ENCODE results near the gene CCDC12.

Gene CCDC12

DNA sequence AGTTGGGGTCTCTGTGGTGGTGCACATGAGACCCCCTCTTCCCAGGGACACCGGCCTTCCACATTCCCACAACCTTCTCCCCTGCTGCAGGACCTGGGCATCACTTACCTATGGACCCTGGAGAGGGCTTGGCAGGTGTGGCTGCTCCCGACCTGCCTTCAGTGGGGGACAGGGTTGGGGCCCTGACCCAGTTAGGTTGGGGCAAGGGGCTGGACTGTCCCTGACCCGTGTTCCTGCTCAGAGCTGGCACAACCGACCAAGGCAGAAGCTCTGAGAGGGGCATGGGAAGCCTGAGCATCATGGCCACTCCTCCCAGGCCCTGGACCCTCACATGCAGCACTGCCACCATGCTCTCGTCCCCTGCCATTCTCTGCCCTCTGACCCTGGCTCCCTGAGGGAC, 9.0 kb upstream of the CCDC12 start:
- H3K27me3 ChIP-seq (ENCODE audit: control insufficient read depth, insufficient read depth, low read length): peaks cover 3% of the 10 kb centered on the region; the same call in 1 of the 2 replicates
- H3K27ac ChIP-seq (ENCODE audit: low read depth, low read length): no peak overlapping the region
- peaks cover 53% of the 10 kb centered on the region for H3K4me1 ChIP-seq (ENCODE audit: control insufficient read depth, insufficient read depth, low read length)
- H3K4me3 ChIP-seq (ENCODE audit: low read depth, low read length): no peak overlapping the region
- H3K9ac ChIP-seq (ENCODE audit: low read length): no peak overlapping the region
- H3K36me3 ChIP-seq (ENCODE audit: control insufficient read depth, insufficient read depth, low read length): peaks cover 13% of the 10 kb centered on the region; the same call in 1 of the 2 replicates
- no peaks in the 10 kb centered on the region for H3K9me3 ChIP-seq (ENCODE audit: control insufficient read depth, insufficient read depth, low read depth, low read length)

- peaks cover 54% of the 10 kb centered on the region for H3K4me1 ChIP-seq (ENCODE audit: control insufficient read depth, insufficient read depth, low read length)
- H3K27me3 ChIP-seq (ENCODE audit: control insufficient read depth, insufficient read depth, low read length): peaks cover 9% of the 10 kb centered on the region; the same call in 1 of the 2 replicates
- no peak overlapping the region for H3K4me3 ChIP-seq (ENCODE audit: low read depth, low read length)
- H3K36me3 ChIP-seq (ENCODE audit: control insufficient read depth, insufficient read depth, low read length): peaks cover 7% of the 10 kb centered on the region; the same call in 1 of the 2 replicates
- H3K27ac ChIP-seq (ENCODE audit: low read depth, low read length): no peak overlapping the region
- H3K9ac ChIP-seq (ENCODE audit: low read length): no peak overlapping the region
- no peaks in the 10 kb centered on the region for H3K9me3 ChIP-seq (ENCODE audit: control insufficient read depth, insufficient read depth, low read depth, low read length)
These were observed 8.3 kb upstream of the CCDC12 start for GRCh38 chr3:46984591-46985459.

- peaks cover 37% of the 10 kb centered on the region for H3K4me1 ChIP-seq (ENCODE audit: control insufficient read depth, insufficient read depth, low read length)
- H3K9me3 ChIP-seq (ENCODE audit: control insufficient read depth, insufficient read depth, low read depth, low read length): no peaks in the 10 kb centered on the region
- H3K9ac ChIP-seq (ENCODE audit: low read length): no peak overlapping the region
- H3K4me3 ChIP-seq (ENCODE audit: low read depth, low read length): no peak overlapping the region
- no peak overlapping the region for H3K27ac ChIP-seq (ENCODE audit: low read depth, low read length)
- no peaks in the 10 kb centered on the region for H3K36me3 ChIP-seq (ENCODE audit: control insufficient read depth, insufficient read depth, low read length)
- peaks cover 9% of the 10 kb centered on the region; the same call in 1 of the 2 replicates for H3K27me3 ChIP-seq (ENCODE audit: control insufficient read depth, insufficient read depth, low read length)
These were observed 6.0 kb upstream of the CCDC12 start for GRCh38 chr3:46982546-46982945.

- Histone ChIP-seq H3K27me3 (ENCODE audit: control insufficient read depth, insufficient read depth, low read length) (peaks cover 9% of the 10 kb centered on the region; the same call in 1 of the 2 replicates), H3K4me3 (ENCODE audit: low read depth, low read length) (peak overlapping the region; percentile 10; the same call in 1 of the 2 replicates), H3K9me3 (ENCODE audit: control insufficient read depth, insufficient read depth, low read depth, low read length) (no peaks in the 10 kb centered on the region), H3K9ac (ENCODE audit: low read length) (no peak overlapping the region), H3K36me3 (ENCODE audit: control insufficient read depth, insufficient read depth, low read length) (no peaks in the 10 kb centered on the region), H3K4me1 (ENCODE audit: control insufficient read depth, insufficient read depth, low read length) (peaks cover 35% of the 10 kb centered on the region), H3K27ac (ENCODE audit: low read depth, low read length) (no peak overlapping the region)
These were observed 5.5 kb upstream of the CCDC12 start for GRCh38 chr3:46981932-46982471.

GRCh38 chr3:46979958-46980497, 3.5 kb upstream of the CCDC12 start:
- Histone ChIP-seq H3K27ac (ENCODE audit: low read depth, low read length) (no peak overlapping the region), H3K4me1 (ENCODE audit: control insufficient read depth, insufficient read depth, low read length) (peaks cover 27% of the 10 kb centered on the region), H3K4me3 (ENCODE audit: low read depth, low read length) (peak overlapping the region; percentile 80), H3K27me3 (ENCODE audit: control insufficient read depth, insufficient read depth, low read length) (peaks cover 9% of the 10 kb centered on the region; the same call in 1 of the 2 replicates), H3K9ac (ENCODE audit: low read length) (peak overlapping the region; percentile 32), H3K9me3 (ENCODE audit: control insufficient read depth, insufficient read depth, low read depth, low read length) (no peaks in the 10 kb centered on the region), H3K36me3 (ENCODE audit: control insufficient read depth, insufficient read depth, low read length) (no peaks in the 10 kb centered on the region)

DNA sequence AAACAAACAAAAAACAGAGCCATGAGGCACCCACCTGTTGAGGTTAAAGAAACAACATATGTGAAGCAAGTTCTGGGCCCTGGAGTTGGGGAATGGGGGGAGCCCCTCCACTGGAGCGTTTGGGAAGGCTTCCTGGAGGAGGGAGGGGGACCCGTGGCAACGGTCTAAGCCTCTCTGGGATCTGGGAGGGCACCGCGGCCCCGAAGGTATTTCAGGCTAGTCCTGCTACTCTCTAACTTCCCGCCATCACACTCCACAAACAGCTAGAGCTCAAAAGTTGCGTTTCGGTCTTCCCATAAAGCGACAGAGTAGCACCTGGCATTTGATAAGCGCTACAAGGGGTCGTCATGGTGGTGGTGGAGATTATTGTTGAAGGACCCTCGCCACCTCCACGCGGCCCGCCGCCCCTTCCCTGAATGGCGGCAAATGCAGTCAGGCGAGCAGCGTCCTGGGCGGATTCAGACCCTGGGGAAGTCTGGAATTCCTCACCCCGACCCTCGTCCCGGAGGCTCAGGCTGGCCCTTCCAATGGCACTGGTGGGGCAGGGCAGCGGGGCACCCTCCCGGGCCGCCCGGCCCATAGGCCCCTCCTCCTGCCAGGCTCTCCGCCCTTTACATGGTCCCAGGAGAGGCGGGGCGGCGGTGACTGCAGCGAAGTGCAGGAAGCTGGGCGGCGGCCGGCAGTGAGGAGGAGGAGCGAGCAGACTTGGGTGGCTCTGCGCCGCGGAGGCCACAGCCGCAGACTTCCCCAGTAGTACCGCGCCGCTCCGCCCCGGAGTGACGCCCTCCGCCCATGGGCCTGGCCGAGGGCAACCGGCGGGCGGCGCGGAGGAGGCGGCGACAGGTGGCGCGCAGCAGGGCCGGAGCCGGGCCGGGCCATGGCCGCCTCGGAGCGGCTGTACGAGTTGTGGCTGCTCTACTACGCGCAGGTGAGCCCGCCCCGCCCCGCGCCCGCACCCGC, 2.7 kb upstream of the CCDC12 start, which contains the start of gene NBEAL2:
Gene NBEAL2 (plus strand): TSS at position 682 of the 960 bp plus-strand sequence. CDS start 196 bp downstream, at position 878.
- peaks cover 9% of the 10 kb centered on the region; the same call in 1 of the 2 replicates for H3K27me3 ChIP-seq (ENCODE audit: control insufficient read depth, insufficient read depth, low read length)
- no peaks in the 10 kb centered on the region for H3K9me3 ChIP-seq (ENCODE audit: control insufficient read depth, insufficient read depth, low read depth, low read length)
- peak within 1 kb of the TSS; percentile 19; the same call in 1 of the 2 replicates for H3K27ac ChIP-seq (ENCODE audit: low read depth, low read length)
- H3K4me1 ChIP-seq (ENCODE audit: control insufficient read depth, insufficient read depth, low read length): peaks cover 27% of the 10 kb centered on the region
- peak within 1 kb of the TSS; percentile 85 for H3K9ac ChIP-seq (ENCODE audit: low read length)
- H3K4me3 ChIP-seq (ENCODE audit: low read depth, low read length): peak within 1 kb of the TSS; percentile 80
- H3K36me3 ChIP-seq (ENCODE audit: control insufficient read depth, insufficient read depth, low read length): no peaks in the 10 kb centered on the region

DNA sequence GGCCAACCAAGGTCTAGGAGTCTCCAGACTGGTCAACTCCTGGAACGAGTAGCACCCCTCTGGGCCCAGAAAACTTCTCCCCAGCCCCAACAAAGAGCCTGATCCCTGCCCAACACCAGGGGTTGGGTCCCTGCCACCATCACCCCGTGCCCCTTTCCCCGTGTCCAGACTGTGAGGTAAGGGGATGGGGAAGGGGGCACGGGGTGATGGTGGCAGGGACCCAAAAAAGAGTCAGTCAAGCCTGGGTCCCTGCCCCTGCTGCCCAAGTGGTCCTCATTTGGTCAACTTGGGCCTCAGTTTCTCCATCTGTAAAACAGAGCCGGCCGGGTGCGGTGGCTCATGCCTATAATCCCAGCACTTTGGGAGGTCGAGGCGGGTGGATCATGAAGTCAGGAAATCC, 1.8 kb upstream of the CCDC12 start:
- no peaks in the 10 kb centered on the region for H3K36me3 ChIP-seq (ENCODE audit: control insufficient read depth, insufficient read depth, low read length)
- H3K4me1 ChIP-seq (ENCODE audit: control insufficient read depth, insufficient read depth, low read length): peaks cover 27% of the 10 kb centered on the region
- no peak overlapping the region for H3K4me3 ChIP-seq (ENCODE audit: low read depth, low read length)
- peaks cover 9% of the 10 kb centered on the region; the same call in 1 of the 2 replicates for H3K27me3 ChIP-seq (ENCODE audit: control insufficient read depth, insufficient read depth, low read length)
- no peaks in the 10 kb centered on the region for H3K9me3 ChIP-seq (ENCODE audit: control insufficient read depth, insufficient read depth, low read depth, low read length)
- no peak overlapping the region for H3K27ac ChIP-seq (ENCODE audit: low read depth, low read length)
- H3K9ac ChIP-seq (ENCODE audit: low read length): no peak overlapping the region

- no peak overlapping the region for H3K27ac ChIP-seq (ENCODE audit: low read depth, low read length)
- peaks cover 9% of the 10 kb centered on the region; the same call in 1 of the 2 replicates for H3K27me3 ChIP-seq (ENCODE audit: control insufficient read depth, insufficient read depth, low read length)
- H3K9me3 ChIP-seq (ENCODE audit: control insufficient read depth, insufficient read depth, low read depth, low read length): no peaks in the 10 kb centered on the region
- H3K9ac ChIP-seq (ENCODE audit: low read length): no peak overlapping the region
- no peaks in the 10 kb centered on the region for H3K36me3 ChIP-seq (ENCODE audit: control insufficient read depth, insufficient read depth, low read length)
- H3K4me1 ChIP-seq (ENCODE audit: control insufficient read depth, insufficient read depth, low read length): peaks cover 27% of the 10 kb centered on the region
- no peak overlapping the region for H3K4me3 ChIP-seq (ENCODE audit: low read depth, low read length)
These were observed 1.3 kb upstream of the CCDC12 start for GRCh38 chr3:46977811-46978195.

GRCh38 chr3:46974421-46975171, 1.9 kb downstream of the CCDC12 start:
- Histone ChIP-seq H3K27ac (ENCODE audit: low read depth, low read length) (no peak overlapping the region), H3K9ac (ENCODE audit: low read length) (no peak overlapping the region), H3K27me3 (ENCODE audit: control insufficient read depth, insufficient read depth, low read length) (no peaks in the 10 kb centered on the region), H3K36me3 (ENCODE audit: control insufficient read depth, insufficient read depth, low read length) (peaks cover 3% of the 10 kb centered on the region; the same call in 1 of the 2 replicates), H3K4me1 (ENCODE audit: control insufficient read depth, insufficient read depth, low read length) (peaks cover 8% of the 10 kb centered on the region; the same call in 1 of the 2 replicates), H3K9me3 (ENCODE audit: control insufficient read depth, insufficient read depth, low read depth, low read length) (no peaks in the 10 kb centered on the region), H3K4me3 (ENCODE audit: low read depth, low read length) (no peak overlapping the region)

DNA sequence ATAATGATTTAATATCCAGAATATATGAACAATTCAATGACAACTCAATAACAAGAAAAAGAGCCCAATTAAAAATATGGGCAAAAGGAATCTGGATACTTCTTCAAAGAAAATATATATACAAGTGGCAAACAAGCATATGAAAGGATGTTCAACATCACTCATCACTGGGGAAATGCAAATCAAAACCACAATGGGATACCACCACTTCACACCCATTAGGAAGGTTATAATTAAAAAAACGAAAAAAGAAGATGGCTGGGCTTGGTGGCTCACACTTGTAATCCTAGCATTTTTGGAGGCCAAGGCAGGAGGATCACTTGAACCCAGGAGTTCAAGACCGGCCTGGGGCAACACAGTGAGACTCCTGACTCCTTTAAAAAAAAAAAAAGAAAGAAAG, 4.1 kb downstream of the CCDC12 start:
- Histone ChIP-seq H3K27me3 (ENCODE audit: control insufficient read depth, insufficient read depth, low read length) (no peaks in the 10 kb centered on the region), H3K9ac (ENCODE audit: low read length) (no peak overlapping the region), H3K27ac (ENCODE audit: low read depth, low read length) (no peak overlapping the region), H3K9me3 (ENCODE audit: control insufficient read depth, insufficient read depth, low read depth, low read length) (no peaks in the 10 kb centered on the region), H3K4me3 (ENCODE audit: low read depth, low read length) (no peak overlapping the region), H3K36me3 (ENCODE audit: control insufficient read depth, insufficient read depth, low read length) (peaks cover 12% of the 10 kb centered on the region), H3K4me1 (ENCODE audit: control insufficient read depth, insufficient read depth, low read length) (peaks cover 8% of the 10 kb centered on the region; the same call in 1 of the 2 replicates)
